Measurements from ENCODE around the gene ZMAT5.

GRCh38 chr22:29722151-29722550, 44.7 kb downstream of the ZMAT5 start:
- TF ChIP-seq EZH2 (IDR thresholded peaks at IDR 0.05) (no peak), POLR2AphosphoS5 (IDR thresholded peaks at IDR 0.05; ENCODE audit: borderline replicate concordance, low read depth, low read length) (no peak)
